ENCODE data around the gene PROSER1.
"Not testable (repeated sequence)": the region's sequence is repeated elsewhere in the genome, so short reads cannot be mapped to it uniquely, and the experiment has no call there.

Gene PROSER1

GRCh38 chr13:39023761-39024160 lies 14.1 kb downstream of the PROSER1 start:
- DNase-seq: no peak

GRCh38 chr13:39023316-39023715 lies 14.6 kb downstream of the PROSER1 start:
- no peak for DNase-seq

DNA sequence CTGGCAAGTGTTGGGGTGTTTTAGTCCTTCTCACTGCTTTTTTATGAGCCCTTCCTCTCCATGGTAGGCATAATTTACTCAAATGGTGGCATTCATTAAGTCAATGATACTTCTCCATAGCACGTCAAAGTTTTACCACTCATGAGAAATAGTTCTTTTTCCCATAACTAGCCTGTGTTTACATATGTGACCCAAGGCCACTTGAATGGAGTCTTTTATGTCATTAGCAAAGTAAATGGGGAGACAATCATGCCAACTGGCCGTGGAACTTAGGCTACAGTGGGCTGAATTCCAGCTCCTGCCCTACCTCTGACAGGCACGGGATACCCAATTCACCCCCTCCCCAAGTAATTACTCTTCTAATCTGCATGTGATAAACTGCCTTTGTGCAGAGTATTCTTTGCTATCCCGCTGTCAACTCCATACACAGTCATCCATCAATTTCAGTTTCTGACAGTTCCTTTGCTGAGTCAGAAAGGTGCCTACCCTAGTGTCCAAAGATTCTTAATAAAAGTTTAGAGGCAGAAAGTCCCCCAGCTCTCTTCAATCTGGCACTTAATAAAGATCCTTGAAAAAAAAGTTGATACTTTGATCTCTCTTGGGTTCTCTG lies 16.9 kb downstream of the PROSER1 start:
- DNase-seq: no peak

DNA sequence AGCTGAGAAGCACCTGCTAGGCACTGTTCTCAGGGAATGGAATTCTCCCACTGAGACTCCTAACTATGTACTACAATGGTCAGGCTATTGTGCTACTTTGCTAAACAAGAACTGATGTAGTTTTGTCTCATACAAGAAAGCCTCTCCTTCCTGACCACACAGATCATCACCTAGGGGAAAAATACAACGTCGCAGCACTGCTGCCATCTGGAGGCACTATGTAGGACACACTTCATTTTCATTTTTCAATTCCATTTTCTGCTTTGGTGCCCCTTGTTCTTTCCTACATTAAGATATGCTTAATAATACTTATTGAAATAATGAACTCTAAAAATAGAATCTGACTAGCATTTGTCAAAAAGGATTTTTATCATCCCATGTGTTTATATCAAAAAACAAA lies 21.1 kb downstream of the PROSER1 start:
- no peak for DNase-seq

DNA sequence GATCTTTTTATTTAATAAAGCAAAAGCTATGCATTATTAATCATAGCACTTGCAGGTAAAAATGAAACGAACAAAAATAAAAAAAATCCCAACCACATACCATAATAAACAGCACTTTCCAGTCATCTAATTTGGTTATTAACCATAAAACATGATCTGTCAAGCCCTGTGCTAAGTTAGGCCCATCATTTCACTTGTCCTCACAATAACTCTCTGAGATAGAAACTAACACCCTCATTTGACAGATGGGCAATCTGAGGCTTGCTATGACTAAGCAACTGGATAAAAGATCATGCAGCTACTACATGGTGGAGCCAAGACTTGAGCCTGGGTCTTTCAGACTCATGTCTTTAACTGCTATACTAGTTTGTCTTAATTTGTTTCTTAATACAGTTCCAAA lies 21.8 kb downstream of the PROSER1 start:
- no peak for DNase-seq

- DNase-seq: no peak
Measured at GRCh38 chr13:39013462-39013861, 24.4 kb downstream of the PROSER1 start.

DNA sequence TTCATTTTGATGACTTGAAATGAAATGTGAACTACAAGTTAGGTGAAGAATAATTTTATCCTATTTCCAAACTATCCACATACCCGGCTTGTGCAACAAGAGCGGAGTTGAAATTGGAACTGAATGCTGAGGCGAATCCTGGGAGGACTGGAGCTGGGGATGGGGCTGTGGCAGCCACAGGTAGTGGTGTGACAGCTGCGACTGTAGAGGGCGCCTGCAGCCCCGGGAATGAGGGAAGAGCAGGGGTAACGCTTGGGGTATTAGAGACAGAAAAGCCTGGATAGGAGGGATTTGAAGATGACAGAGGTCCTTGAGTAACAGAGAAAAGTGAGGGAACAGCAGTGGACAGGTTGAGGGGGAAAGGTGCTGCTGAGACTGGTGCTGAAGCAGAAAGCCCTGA lies 25.3 kb downstream of the PROSER1 start:
- no peak for DNase-seq

DNA sequence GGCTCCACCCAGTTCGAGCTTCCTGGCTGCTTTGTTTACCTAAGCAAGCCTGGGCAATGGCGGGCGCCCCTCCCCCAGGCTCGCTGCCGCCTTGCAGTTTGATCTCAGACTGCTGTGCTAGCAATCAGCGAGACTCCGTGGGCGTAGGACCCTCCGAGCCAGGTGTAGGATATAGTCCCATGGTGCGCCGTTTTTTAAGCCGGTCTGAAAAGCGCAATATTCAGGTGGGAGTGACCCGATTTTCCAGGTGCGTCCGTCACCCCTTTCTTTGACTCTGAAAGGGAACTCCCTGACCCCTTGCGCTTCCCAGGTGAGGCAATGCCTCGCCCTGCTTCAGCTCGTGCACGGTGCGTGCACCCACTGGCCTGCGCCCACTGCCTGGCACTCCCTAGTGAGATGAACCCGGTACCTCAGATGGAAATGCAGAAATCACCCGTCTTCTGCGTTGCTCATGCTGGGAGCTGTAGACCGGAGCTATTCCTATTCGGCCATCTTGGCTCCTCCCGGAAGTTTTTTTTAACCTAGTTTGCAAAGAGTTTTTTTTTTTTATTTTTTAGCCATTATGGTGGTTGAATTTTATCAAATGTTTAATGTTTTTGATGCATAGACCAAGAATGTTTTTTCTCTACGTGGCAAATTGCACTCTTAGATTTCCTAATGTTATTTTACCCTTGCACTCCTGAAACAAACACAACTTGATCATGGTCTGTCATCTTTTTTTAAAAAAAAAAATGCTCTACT lies 31.3 kb downstream of the PROSER1 start:
- not testable (repeated sequence) for DNase-seq

DNA sequence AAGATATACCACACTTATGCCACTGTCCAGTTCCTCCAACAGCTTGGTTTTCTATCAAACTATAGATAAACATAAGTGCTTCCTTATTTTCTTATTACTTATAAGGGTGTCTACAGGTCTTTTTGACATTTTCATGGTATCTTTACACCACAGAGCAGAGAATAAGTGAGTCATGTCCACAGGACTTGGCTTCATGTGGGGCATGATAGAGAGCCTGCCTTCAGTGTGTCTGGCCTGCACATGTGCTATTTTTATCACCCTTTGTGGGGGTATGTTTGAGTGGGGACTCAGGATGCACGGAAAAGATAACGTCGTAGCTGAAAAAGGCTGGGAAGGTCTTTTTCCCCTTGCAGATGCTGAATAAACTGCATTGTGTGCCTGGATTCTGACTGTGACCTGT lies 39.1 kb downstream of the PROSER1 start:
- no peak for DNase-seq

DNA sequence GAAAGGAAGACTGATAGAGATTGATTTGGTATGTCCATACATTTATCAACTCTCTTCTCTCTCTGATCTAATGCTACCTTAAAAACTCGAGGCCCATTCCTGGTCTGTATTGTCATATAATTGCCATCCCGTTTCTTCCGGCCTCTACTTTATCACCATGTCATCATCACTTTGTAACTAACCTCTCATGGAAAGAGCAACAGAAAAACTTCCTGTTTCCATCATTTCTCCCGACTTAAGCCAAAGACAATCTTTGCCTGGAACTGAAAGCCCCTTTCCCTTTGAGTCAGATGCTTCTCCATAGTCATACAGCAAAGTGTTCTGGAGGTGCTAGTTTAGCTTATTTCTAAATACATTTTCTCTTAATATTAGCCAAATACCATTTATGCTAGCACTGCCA lies 44.5 kb downstream of the PROSER1 start:
- DNase-seq: no peak

- DNase-seq: no peak
Measured at GRCh38 chr13:38990693-38991092, 47.2 kb downstream of the PROSER1 start, which contains the start of gene STOML3. TSS of gene STOML3 (minus strand) at chr13:38990831. CDS start at chr13:38990721, 110 bp downstream.

DNA sequence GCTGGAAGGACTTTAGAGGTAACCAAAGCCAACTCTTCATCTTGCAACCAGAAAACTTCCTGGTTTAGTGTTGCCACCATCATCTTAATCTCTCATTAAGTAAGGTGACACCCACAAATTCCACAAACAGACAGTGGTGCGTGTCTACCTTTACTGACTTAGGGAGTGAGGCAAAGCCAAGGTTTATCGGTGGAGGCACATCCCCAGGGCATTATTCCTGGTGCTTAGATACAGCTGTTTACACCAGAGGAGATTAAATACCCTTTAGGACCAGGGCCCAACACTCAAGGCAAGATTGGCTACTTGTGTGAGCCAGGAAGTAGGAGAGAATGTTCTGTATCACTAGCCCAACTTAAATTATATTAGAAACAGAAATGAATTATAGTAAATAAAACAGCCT lies 56.8 kb downstream of the PROSER1 start:
- no peak for DNase-seq

- DNase-seq: no peak
Measured at GRCh38 chr13:38980750-38981078, 57.2 kb downstream of the PROSER1 start.

DNA sequence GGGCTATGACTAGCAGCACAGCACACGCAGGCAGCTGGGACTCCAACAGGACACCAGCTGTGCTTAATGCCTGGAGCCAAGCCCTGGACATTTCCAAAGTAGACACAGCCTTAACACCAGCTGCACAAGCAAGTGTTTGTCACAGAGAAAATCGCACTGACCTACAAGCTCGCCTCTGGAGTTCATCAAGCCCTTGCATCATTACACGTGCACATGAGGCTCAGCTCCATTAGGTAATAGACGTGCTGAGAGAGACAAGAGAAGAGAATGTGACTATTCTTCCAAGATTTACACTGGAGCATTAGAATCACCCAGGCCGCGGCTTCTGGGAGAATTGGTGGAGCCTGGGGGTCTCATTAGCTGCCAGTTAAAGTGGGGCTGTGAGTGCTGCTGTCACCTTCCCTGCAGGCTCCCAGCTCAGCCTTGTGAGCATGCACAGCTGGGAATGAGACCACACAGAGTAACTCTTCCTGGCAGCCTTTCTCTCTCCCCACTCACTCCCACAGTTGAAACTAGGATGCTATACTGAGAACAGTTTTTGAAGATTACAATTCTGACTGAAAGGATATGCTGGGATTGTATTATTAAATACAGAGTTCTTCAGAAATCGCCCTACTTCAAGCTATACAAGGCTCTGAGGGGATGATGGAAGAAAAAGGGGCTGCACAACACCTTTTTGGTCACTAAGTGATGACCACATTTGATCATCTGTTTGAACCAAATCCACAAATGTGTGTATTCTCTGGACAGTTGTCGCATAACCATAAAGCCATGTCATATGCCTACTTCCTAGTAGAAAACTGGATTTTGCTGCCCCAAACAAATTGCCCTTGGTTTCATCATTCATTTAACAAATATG lies 57.8 kb downstream of the PROSER1 start:
- no peak for DNase-seq

DNA sequence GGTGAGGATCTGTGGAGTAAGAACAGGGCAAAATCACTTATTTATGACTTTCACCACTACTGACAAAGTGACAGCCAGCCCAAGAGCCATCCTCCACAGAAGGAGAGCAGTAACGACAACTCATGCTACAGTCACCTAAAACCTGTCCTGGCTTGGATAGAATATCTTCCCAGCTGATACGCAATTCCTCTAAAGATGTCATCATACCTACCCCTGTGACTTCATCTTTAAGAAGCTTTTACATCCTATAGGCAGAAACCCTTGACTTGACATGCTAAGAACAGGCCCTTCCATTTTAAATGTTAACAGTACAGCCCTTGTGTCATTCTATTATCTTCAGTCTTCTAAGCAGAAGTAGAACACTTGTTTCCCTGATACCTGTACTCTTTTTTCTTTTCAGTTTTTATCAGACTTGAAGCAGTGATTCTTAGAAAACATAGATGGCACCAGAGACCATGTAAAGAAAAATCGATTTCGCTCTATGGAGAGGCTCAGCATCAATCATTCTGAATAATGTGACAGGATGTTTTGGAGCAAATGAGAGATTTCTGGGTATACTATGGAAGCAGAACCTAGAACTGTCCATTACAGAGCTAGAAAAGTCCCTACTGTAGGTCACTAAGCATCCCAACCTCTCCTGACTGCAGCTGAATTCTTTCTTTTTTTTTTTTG lies 67.4 kb downstream of the PROSER1 start:
- no peak for DNase-seq

- DNase-seq: no peak
Measured at GRCh38 chr13:38969187-38969586, 68.7 kb downstream of the PROSER1 start.

GRCh38 chr13:38967446-38967845 lies 70.4 kb downstream of the PROSER1 start:
- DNase-seq: no peak

DNA sequence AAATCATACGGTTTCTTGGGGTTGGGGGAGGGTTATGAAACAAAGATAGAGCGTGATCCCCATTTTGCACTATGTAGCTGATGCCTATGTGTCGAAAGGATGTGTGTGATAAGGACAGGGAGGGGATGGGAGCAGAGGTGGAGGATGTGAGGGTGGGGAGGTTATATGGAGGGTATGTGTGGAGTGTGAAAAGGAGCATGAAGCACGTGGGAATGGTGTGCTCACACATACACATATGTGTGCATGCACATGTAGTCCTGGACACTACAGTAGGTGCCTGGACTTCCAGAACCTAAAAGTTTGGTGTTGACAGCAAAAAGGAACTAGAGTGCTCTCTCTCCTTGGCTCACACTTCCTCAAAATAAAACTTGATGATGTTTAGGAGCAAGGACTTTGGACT lies 72.6 kb downstream of the PROSER1 start:
- no peak for DNase-seq

DNA sequence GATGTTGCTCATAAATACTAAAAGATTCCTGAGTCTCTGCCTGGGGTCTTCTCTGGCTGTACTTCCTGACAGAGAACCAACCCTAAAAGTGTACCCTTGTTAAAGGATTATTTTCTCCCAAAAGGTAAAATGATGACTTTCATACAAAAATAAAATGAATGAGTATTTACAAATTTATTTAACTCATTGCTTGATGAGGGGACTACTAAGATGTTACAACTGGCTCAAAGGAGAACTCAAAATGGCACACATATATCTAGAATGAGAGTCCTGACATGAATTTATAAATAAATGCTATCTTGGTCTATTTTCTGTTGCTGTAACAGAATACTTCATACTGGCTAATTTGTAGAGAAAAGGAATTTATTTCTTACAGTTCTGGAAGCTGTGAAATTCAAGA lies 77.7 kb downstream of the PROSER1 start:
- no peak for DNase-seq

All from NCI-H187 treated with DMSO at 0.1 percent for 48 hours (cell line).